ENCODE results near the gene SPN.
A peak's percentile ranks its signal among the peaks of the same experiment; 100 is the strongest.
"Not testable (repeated sequence)": the region's sequence is repeated elsewhere in the genome, so short reads cannot be mapped to it uniquely, and the experiment has no call there.

The SPN gene

DNA sequence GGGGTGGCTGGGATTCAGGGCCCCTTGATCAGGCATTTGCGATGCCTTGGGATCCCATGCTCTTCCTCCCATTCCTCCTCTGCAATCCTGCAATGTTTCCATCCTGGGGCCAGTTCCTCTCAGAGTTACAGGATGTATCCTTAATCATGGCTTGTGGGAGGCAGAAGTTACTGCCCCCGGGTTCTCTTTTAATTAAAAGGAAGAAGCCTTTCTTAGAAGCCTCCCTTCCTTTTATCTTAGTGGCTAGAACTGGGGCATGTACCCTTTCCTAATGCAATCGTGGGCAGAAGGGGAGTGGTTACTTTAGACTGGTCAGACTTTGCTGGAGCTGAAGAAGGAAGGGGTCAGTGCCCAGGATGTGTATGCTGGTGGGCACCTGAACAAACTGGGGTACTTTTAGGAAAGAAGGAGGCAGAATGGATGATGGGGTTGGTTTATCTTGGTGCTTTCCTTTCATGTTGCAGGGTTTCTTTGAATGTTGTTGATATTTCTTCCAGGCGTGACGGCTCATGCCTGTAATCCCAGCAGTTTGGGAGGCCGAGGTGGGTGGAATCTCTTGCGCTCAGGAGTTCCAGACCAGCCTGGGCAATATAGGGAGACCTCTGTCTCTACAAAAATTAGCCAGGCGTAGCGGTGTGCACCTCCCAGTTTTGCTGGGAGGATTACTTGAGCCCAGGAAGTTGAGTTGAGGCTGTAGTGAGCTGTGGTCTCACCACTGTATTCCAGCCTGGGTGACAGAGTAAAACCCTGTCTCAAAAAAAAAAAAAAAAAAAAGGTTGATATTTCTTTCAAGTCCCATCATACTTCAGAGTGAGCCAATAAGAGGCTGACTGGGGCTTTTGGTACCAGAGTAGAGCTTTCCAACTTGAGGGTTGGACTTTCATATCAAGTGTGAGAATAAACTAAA is 13.2 kb upstream of the SPN start:
- DNase-seq: no peak

- DNase-seq: no peak
Observed at GRCh38 chr16:29650771-29651170, 12.3 kb upstream of the SPN start.

DNA sequence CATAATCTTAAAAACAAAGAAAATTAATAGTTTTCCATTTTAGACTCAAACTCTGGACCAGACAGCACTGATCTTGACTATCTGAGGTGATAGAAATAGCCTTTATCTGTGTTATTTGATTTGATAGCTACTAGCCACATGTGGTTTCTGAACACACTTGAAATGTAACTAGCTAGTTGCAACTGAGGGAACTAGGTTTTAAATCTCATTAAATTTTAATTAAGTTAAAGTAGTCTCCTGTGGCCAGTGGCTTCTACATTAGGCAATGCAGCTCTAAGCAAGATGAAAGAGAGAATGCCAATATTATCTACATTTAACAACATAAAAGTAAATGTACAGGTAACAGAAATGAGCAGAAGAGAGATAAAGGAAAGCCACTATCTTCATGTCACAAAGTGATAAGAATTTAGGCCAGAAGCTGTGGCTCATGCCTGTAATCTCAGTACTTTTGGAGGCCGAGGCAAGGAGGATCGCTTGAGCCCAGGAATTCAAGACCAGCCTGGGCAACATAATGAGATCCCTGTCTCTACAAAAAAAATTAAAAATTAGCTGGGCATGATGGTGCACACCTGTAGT is 11.2 kb upstream of the SPN start:
- DNase-seq: no peak

GRCh38 chr16:29653471-29653870 is 9.6 kb upstream of the SPN start:
- no peak for DNase-seq

- not testable (repeated sequence) for DNase-seq
Observed at GRCh38 chr16:29653890-29654289, 9.2 kb upstream of the SPN start.

GRCh38 chr16:29656688-29657523 is 6.1 kb upstream of the SPN start:
- no peak for DNase-seq

GRCh38 chr16:29658705-29659104 is 4.3 kb upstream of the SPN start:
- no peak for DNase-seq

- DNase-seq: no peak
Observed at GRCh38 chr16:29662000-29662728, 883 bp upstream of the SPN start.

DNA sequence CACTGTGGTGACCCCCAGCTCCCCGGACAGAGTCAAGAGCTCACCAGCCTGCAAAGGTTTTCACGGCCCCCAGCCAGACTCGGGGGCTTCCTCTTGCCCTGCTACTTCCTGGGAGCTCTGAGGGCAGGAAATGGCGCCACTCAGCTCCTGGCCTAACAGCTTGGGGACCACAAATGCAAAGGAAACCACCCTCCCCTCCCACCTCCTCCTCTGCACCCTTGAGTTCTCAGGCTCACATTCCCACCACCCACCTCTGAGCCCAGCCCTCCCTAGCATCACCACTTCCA is 375 bp upstream of the SPN start:
- DNase-seq: no peak

DNA sequence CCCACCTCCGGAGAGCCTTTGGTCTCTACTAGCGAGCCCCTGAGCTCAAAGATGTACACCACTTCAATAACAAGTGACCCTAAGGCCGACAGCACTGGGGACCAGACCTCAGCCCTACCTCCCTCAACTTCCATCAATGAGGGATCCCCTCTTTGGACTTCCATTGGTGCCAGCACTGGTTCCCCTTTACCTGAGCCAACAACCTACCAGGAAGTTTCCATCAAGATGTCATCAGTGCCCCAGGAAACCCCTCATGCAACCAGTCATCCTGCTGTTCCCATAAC is 702 bp downstream of the SPN start:
- DNase-seq: no peak

DNA sequence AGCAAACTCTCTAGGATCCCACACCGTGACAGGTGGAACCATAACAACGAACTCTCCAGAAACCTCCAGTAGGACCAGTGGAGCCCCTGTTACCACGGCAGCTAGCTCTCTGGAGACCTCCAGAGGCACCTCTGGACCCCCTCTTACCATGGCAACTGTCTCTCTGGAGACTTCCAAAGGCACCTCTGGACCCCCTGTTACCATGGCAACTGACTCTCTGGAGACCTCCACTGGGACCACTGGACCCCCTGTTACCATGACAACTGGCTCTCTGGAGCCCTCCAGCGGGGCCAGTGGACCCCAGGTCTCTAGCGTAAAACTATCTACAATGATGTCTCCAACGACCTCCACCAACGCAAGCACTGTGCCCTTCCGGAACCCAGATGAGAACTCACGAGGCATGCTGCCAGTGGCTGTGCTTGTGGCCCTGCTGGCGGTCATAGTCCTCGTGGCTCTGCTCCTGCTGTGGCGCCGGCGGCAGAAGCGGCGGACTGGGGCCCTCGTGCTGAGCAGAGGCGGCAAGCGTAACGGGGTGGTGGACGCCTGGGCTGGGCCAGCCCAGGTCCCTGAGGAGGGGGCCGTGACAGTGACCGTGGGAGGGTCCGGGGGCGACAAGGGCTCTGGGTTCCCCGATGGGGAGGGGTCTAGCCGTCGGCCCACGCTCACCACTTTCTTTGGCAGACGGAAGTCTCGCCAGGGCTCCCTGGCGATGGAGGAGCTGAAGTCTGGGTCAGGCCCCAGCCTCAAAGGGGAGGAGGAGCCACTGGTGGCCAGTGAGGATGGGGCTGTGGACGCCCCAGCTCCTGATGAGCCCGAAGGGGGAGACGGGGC is 1.3 kb downstream of the SPN start:
- DNase-seq: no peak

- no peak for DNase-seq
Observed at GRCh38 chr16:29665294-29666077, 2.4 kb downstream of the SPN start.

DNA sequence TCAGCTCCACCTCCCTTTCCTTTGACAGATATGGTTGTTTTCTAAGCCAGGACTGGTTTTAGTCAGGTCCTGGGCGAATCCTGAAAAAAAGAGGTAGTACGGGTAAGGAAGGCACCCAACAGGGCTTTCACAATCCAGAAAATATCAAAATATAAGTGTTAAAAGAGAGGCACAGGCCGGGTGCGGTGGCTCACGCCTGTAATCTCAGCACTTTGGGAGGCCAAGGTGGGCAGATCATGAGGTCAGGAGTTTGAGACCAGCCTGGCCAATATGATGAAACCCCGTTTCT is 4.2 kb downstream of the SPN start:
- DNase-seq: not testable (repeated sequence)

DNA sequence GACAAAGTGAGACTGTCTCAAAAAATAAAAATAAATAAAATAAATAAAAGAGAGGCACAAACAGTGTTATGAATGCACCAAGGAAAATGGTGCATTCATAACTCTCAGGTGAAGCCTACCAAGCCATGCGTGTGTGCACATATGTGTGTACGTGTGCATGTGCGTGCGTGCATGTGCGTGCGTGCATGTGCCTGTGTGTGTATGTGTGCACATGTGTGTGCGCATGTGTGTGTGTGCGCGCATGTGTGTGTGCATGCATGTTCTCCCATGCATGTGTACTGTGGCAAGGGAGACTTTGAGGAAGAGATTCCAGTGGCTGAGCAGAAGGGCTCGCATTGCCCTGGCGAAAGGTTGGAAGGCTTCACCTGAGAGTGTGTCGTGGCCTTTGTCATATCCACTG is 4.7 kb downstream of the SPN start:
- DNase-seq: no peak

DNA sequence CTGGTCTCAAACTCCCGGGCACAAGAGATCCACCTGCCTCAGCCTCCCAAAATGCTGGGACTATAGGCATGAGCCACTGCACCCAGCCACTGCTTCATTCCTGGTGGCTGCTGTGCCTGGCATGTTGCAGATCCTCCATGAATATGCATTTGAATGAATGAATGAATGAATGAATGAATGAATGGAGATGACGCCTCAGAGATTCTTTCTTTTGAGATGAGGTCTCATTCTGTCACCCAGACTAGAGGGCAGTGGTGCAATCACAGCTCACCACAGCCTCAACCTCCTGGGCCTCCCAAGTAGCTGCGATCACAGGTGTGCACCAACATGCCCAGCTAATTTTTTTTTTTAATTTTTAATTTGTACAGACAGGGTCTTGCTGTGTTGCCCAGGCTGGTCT is 5.2 kb downstream of the SPN start:
- DNase-seq: no peak

DNA sequence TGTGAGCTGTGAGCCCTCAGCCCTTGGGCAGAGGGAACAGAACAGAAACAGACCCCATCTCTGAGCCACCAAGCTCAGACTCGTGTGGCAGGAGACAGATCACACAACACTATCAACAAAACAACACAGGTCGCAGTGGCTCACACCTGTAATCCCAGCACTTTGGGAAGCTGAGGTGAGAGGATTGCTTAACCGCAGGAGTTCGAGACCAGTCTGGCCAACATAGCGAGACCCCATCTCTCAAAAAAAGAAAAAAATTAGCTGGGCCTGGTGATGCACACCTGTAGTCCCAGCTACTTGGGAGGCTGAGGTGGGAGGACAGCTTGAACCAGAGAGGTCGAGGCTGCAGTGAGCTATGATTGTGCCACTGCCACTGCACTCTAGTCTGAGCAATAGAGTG is 10.5 kb downstream of the SPN start:
- no peak for DNase-seq

- no peak for DNase-seq
Observed at GRCh38 chr16:29674188-29674587, 11.1 kb downstream of the SPN start.

DNA sequence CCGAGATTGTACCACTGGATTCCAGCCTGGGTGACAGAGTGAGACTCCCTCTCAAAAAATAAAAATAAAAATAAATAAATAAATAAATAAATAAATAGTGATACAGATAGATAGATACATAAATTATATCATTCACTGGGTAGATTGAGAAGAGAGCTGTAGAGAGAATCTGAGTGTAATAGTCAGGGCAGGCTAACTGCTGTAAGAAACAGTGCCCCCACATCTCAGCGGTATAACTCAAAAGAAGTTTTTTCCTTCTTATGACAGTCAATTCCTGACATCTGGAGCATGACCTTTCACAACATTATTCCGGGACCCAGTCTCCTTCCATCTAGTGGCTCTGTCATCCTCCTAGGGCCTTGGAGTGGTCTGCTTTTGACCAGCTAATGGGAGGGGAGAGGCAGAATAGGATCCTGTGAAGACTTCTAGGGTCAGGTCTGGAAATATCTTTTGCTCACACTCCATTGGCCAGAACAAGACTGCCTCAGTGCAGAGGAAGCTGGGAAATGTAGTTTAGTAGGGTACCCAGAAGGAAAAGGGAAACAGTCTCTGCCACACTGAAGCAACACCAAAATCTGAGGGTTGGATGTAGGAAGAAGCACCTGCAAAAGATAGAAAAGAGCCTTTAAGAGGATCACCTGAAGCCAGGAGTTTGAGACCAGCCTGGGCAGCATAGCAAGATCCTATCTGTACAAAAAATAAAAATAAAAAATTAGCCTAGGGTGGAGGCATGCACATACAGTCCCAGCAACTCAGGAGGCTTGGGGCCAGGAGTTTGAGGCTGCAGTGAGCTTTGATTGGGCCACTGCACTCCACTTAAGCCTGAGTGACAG is 13.0 kb downstream of the SPN start:
- DNase-seq: no peak

DNA sequence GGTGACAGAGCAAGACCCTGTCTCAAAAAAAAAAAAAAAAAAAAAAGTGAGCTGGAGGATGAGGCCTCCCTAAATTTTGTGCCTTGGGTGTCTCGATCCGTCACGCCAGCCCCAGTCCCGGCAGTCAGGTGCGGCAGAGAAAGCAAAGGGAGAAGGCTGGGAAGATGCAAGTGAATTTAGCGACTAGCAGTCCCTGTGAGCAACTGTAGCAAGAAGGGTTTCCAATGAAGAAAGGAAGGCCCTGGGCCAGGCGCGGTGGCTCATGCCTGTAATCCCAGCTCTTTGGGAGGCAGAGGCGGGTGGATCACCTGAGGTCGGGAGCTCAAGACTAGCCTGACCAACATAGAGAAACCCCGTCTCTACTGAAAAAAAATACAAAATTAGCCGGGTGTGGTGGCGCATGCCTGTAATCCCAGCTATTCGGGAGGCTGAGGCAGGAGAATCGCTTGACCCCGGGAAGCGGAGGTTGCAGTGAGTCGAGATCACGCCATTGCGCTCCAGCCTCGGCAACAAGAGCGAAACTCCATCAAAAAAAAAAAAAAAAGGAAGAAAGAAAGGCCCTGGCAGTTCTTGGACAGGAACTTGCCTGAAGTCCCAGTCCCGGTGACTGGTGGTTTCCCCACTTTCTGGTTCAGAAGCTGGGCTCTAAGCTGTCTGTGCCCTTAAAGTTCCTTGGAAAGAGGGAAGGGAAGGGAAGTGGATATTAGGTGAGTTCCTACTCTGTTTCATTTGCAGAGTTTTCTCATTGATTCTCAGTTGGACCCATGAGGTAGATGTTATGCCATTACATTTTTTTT is 14.1 kb downstream of the SPN start:
- DNase-seq: no peak

GRCh38 chr16:29678691-29679267 is 15.7 kb downstream of the SPN start, which contains the start of gene QPRT:
QPRT (plus strand) TSS chr16:29679180; CDS start chr16:29679198, 18 bp downstream.
- peak; percentile 62 for DNase-seq

Data from NCI-H146 (cell line).